Keratinocyte (primary cell): ENCODE results near the gene GRK5. TPM values are rescaled to one million over a fixed set of nuclear protein-coding genes. Genes with fewer than 3 reads are reported as not detected.

Source experiments
- DNase-seq: peaks from one replicate; pipeline ENCODE4 v3.0.0-alpha.2; 2011; ENCODE audit warnings: low read depth, missing footprints, low spot score
- FAIRE-seq: peaks from 2 replicates; lab custom pipeline; 2011; peaks lifted over from hg19 to GRCh38; lab: Jason Lieb, UNC
- H2AFZ ChIP-seq: 2 replicates; pipeline ENCODE4 v1.6.0; 2012; ENCODE audit warnings: low read length, control low read depth, inconsistent platforms; ENCODE audit not compliant: control insufficient read depth
- H3K27ac ChIP-seq: 2 replicates; pipeline ENCODE4 v1.5.1; 2011; ENCODE audit warnings: low read length; ENCODE audit not compliant: control insufficient read depth, insufficient read depth
- H3K27me3 ChIP-seq: 3 replicates; pipeline ENCODE4 v1.6.0; 2011; ENCODE audit warnings: low read length; ENCODE audit not compliant: control insufficient read depth, insufficient read depth; ENCODE audit errors: extremely low read depth
- H3K36me3 ChIP-seq, 2 experiments: 2 replicates in 1 of 2; 3 replicates in 1 of 2; pipeline ENCODE4 v1.5.1; 2011; ENCODE audit warnings: low read length in 2 of 2, mild to moderate bottlenecking in 1 of 2; ENCODE audit not compliant: control insufficient read depth in 2 of 2, insufficient read depth in 2 of 2; ENCODE audit errors: extremely low read depth in 1 of 2
- H3K4me1 ChIP-seq: 3 replicates; pipeline ENCODE4 v1.5.1; 2011; ENCODE audit warnings: low read length; ENCODE audit not compliant: control insufficient read depth, insufficient read depth; ENCODE audit errors: extremely low read depth
- H3K4me2 ChIP-seq: 3 replicates; pipeline ENCODE4 v1.6.0; 2011; ENCODE audit warnings: low read depth, low read length; ENCODE audit not compliant: control insufficient read depth, insufficient read depth; ENCODE audit errors: extremely low read depth
- H3K4me3 ChIP-seq, 3 experiments: fragments of 200-600 bp in 1 of 3; sonication (generic) in 1 of 3; 2 replicates in 2 of 3; 3 replicates in 1 of 3; pipeline ENCODE4 v1.5.1; 2011 to 2016; ENCODE audit warnings: low read length in 3 of 3, mild to moderate bottlenecking in 3 of 3, control low read depth in 2 of 3, inconsistent platforms in 1 of 3, low read depth in 1 of 3, mixed read lengths in 1 of 3, mixed run types in 1 of 3, moderate library complexity in 1 of 3; ENCODE audit not compliant: control insufficient read depth in 2 of 3, insufficient read depth in 2 of 3; ENCODE audit errors: extremely low read depth in 1 of 3
- H3K79me2 ChIP-seq: 2 replicates; pipeline ENCODE4 v1.6.0; 2012; ENCODE audit warnings: low read length; ENCODE audit not compliant: control insufficient read depth, insufficient read depth
- H3K9ac ChIP-seq: 3 replicates; pipeline ENCODE4 v1.6.0; 2011; ENCODE audit warnings: low read length; ENCODE audit not compliant: control insufficient read depth, insufficient read depth; ENCODE audit errors: extremely low read depth
- H3K9me1 ChIP-seq: 3 replicates; pipeline ENCODE4 v1.6.0; 2011; ENCODE audit warnings: low read length; ENCODE audit not compliant: control insufficient read depth, insufficient read depth; ENCODE audit errors: extremely low read depth
- H3K9me3 ChIP-seq: 2 replicates; pipeline ENCODE4 v1.5.1; 2012; ENCODE audit warnings: low read depth, low read length; ENCODE audit not compliant: control insufficient read depth
- H4K20me1 ChIP-seq: 3 replicates; pipeline ENCODE4 v1.6.0; 2011; ENCODE audit warnings: low read length; ENCODE audit not compliant: control insufficient read depth, insufficient read depth; ENCODE audit errors: extremely low read depth
- CTCF ChIP-seq, 3 experiments: IDR thresholded peaks in 1 of 3; conservative IDR thresholded peaks in 1 of 3; optimal IDR thresholded peaks in 1 of 3; 2 replicates in 2 of 3; 3 replicates in 1 of 3; pipeline versions ENCODE3 to v1.5.1; 2011; ENCODE audit warnings: low read length in 3 of 3, mild to moderate bottlenecking in 3 of 3, moderate library complexity in 2 of 3, control low read depth in 1 of 3, inconsistent platforms in 1 of 3; ENCODE audit not compliant: insufficient read depth in 2 of 3; ENCODE audit errors: extremely low read depth in 1 of 3
- EZH2 ChIP-seq: IDR thresholded peaks from one replicate; pipeline ENCODE4 v1.6.1; 2012; ENCODE audit warnings: inconsistent platforms, mild to moderate bottlenecking, low read length, moderate library complexity
- dilution Hi-C: fragments of 300-500 bp; cut with MboI; formaldehyde crosslinking; loops from one replicate; pipeline ENCODE4 v1.7.0; 2020; ENCODE audit warnings: low sequenced_read_pairs; ENCODE audit not compliant: extremely low pct_ligation_motif_present
- polyA plus RNA-seq, 5 experiments: library from polyadenylated mRNA; depleted of rRNA in 3 of 5; stranded (reverse) in 3 of 5; stranded (forward) in 1 of 5; unstranded in 1 of 5; fragments of >200 nt; gene quantifications; 1 replicate in 1 of 5; 2 replicates in 3 of 5; 3 replicates in 1 of 5; pipeline versions ENCODE4 v1.2.1 to v1.2.3, GENCODE V29; 2011 to 2012; ENCODE audit warnings: missing spikeins in 2 of 5, low read depth in 1 of 5, low replicate concordance in 1 of 5

GRK5 gene
- polyA plus RNA-seq, 1 donor (not counting 4 experiments of a cell fraction or from before 2014, with no cell fraction given) = 7.6 TPM

GRCh38 chr10:119465085-119465484 is 257.7 kb downstream of the GRK5 start:
- Histone ChIP-seq H3K27me3 (peaks cover 4% of the 10 kb centered on the region), H3K4me2 (no peak overlapping the region), H3K79me2 (no peaks in the 10 kb centered on the region), H3K4me1 (peaks cover 12% of the 10 kb centered on the region), H3K36me3 (no peaks in the 10 kb centered on the region), H3K9me1 (no peaks in the 10 kb centered on the region), H3K9me3 (no peaks in the 10 kb centered on the region), H2AFZ (no peak overlapping the region), H3K9ac (no peak overlapping the region), H3K4me3 (no peak overlapping the region), H4K20me1 (no peaks in the 10 kb centered on the region), H3K27ac (no peak overlapping the region)
- no peak for TF ChIP-seq CTCF (optimal IDR thresholded peaks at IDR 0.05 in 1 of 3, IDR thresholded peaks at IDR 0.05 in 1 of 3, conservative IDR thresholded peaks at IDR 0.05 in 1 of 3; ENCODE audit: extremely low read depth in 1 of 3, insufficient read depth in 2 of 3, low read length in 3 of 3)
- TF ChIP-seq EZH2 = no peak
- dilution Hi-C loops = no loop called here
- FAIRE-seq (no peak), DNase-seq (no peak)

- no peak for DNase-seq
Measured at GRCh38 chr10:119466076-119466475, 258.7 kb downstream of the GRK5 start.

More at GRCh38 chr10:119466076-119466475, 258.7 kb downstream of the GRK5 start:
- no peaks in the 10 kb centered on the region for H3K79me2 ChIP-seq
- no peak overlapping the region for H2AFZ ChIP-seq
- no peaks in the 10 kb centered on the region for H3K9me3 ChIP-seq
- peaks cover 4% of the 10 kb centered on the region for H3K27me3 ChIP-seq
- H3K4me2 ChIP-seq = no peak overlapping the region
- TF ChIP-seq CTCF (optimal IDR thresholded peaks at IDR 0.05 in 1 of 3, IDR thresholded peaks at IDR 0.05 in 1 of 3, conservative IDR thresholded peaks at IDR 0.05 in 1 of 3; ENCODE audit: extremely low read depth in 1 of 3, insufficient read depth in 2 of 3, low read length in 3 of 3) = no peak
- no peak for TF ChIP-seq EZH2
- H3K27ac ChIP-seq = no peak overlapping the region
- H3K9me1 ChIP-seq = no peaks in the 10 kb centered on the region
- H3K36me3 ChIP-seq = no peaks in the 10 kb centered on the region
- dilution Hi-C loops = no loop called here
- no peak overlapping the region for H3K4me3 ChIP-seq
- no peaks in the 10 kb centered on the region for H4K20me1 ChIP-seq
- no peak overlapping the region for H3K9ac ChIP-seq
- FAIRE-seq = no peak
- peaks cover 7% of the 10 kb centered on the region for H3K4me1 ChIP-seq
